GM21360 (cell line): ENCODE data around the gene GRAMD2A.
"Not testable (repeated sequence)": the region's sequence is repeated elsewhere in the genome, so short reads cannot be mapped to it uniquely, and the experiment has no call there.

Experiments
- ATAC-seq: cut with Tn5 transposase; IDR thresholded peaks from one replicate; pipeline ENCODE4 v1.9.1; 2021; ENCODE audit warnings: mild to moderate bottlenecking, moderate library complexity; ENCODE audit not compliant: unreplicated experiment

The GRAMD2A gene

DNA sequence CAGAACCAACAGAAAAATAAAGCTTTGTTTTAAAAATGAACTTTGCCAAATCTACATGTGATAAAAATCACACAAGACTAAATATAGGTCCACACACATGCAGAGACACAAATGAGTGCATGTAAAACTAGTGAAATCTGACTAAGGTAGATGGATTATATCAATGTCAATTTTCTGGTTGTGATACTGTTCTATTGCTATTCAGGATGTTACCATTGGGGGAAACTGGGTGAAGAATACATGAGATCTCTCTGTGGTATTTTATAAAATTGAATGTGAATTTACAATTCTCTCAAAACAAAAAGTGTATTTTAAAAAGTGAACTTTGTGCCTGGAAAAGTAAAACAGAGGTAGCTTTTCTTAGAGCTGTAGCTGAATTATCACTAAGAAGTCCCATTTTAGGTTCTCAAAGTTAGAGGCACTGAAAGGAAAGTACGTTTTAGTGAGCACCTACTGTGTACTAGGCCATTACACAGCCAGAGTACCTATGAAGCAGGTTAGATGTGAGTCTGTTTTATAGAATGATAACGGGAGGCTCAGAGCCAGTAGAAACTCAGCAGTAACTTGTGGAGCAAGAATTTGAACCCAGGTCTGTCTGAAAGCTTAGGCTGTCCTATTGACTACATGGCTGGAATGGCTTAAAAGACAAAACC, 8.2 kb downstream of the GRAMD2A start:
- no peak for ATAC-seq

DNA sequence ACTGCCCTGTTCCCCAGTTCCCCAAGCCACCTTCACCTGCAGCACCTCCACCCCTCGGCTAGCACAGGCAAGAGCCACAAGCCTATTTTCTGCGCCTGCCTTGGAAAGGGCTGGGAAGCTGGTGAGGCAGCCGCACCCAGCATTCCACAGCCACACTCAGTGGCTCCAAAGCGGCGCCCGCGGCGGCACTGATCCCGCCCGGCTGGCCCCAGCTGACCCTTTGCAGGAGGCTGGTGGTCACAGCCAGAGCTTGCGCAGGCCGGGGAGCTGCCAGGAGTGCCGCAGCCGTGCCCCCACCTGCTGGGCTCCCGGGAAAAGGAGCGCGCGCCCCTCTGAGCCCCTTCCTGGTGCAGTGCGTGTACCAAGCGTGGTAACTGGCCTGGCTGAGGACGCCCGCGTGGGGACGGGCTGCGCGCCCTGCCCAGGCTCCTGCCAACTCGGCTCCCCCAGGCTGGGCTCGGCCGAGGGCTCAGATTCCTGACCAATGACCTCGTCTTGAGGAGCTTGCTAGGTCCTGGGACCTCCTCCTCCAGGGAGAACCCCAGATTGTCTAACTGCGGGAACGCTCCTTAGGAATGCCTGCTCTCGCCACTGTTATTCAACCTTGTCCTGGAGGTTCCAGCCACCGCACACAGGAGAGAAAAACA, 13.3 kb downstream of the GRAMD2A start:
- ATAC-seq: no peak

DNA sequence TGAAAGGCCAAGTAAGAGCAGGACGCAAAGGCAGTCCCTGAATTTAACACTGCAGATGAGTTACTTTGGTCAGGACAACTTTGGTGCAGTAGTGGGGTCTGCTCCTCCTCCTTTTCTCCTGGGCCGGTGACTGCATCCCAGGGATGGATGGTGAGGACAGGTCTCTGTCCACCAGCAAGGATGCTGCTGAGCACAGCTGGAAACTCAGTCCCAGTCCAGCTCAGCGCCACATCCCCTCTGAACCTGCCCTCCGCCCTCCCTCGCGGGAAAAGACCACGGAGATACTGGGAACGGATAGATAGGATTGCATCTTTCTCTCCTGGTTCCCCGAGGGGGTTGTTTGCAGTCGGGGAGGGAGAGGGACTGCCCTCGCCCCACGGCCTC, 13.8 kb downstream of the GRAMD2A start:
- ATAC-seq: no peak

DNA sequence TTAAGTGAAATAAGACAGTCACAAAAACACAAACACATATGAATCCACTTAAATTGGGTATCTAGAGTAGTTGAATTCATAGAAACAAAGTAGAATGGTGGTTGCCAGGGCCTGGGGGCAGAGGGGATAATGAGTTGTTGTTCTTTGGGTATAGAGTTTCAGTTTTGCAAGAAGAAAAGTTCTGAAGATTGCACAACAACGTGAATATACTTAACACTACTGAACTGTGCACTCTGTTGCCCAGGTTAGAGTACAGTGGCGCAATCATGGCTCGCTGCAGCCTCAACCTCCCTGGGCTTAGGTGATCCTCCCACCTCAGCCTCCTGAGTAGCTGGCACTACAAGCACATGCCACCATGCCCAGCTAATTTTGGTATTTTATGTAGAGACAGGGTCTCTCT, 14.9 kb downstream of the GRAMD2A start:
- ATAC-seq: no peak

DNA sequence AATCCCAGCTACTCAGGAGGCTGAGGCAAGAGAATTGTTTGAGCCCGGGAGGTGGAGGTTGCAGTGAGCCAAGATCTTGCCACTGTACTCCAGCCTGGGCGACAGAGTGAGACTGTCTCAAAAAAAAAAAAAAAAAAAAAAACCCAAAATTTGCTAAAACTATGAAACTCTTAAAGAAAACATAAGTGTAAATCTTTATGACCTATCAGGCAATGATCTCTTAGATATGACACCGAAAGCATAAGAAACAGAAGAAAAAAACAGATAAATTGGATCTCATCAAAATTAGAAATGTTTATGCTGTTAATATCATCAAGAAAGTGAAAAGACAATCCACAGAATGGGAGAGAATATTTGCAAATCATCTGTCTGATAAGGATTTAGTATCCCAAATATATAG, 15.3 kb downstream of the GRAMD2A start:
- ATAC-seq: no peak

DNA sequence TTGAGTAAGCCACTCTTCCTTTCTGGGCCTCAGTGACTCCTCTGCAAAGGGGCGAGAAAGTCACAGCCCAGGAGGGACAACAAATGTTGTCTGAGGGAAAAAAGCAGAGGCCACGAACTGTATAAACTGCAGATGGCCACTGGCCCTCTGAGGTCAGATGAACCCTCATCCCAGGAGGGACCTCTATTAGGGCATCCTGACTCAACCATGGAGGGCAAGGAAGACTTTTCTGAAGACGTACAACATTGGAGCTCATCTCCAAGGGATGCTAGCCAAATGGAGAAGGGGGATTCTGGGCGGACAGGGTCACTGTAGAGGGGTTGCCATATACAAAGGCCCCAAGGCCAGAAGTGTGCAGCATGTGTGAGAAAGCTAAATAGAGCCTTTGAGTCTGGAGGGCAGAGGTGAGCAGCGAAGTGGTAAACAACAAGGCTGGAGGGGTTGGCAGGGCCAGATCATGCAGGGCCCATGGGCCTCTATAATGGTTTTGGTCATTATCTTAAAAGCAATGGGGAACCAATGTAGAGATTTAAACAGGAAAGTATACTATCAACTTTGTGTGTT, 16.7 kb downstream of the GRAMD2A start:
- no peak for ATAC-seq

DNA sequence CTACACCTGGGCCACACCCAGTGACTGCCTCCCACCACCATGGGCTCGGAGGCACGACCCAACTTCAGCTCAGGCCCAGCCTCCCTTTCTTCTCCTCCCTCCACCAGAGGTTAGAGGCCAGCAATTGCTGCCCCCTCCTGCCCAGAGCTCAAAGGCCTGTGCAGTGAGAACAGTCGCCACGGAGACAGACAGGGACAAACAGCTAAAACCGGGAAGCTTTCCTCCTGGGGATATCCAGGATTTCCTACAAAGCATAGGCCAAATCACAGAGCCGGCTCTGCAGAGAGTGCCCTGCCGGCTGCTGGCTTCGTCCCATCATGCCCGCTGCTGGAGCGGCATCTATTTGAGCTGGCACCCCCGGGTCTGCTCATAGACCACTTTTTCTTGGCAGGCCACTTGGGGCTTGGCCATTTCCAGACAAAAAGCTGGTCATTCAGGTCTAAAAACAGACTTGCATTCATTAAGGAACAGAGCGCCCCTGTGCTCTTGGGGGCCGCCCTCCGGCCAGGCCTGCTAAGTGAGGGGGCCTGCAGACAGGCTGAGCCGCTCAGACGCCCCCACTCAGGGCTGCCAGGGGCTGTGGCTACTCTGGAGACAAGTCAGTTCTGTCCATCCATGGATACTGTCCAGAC, 17.5 kb downstream of the GRAMD2A start:
- no peak for ATAC-seq

DNA sequence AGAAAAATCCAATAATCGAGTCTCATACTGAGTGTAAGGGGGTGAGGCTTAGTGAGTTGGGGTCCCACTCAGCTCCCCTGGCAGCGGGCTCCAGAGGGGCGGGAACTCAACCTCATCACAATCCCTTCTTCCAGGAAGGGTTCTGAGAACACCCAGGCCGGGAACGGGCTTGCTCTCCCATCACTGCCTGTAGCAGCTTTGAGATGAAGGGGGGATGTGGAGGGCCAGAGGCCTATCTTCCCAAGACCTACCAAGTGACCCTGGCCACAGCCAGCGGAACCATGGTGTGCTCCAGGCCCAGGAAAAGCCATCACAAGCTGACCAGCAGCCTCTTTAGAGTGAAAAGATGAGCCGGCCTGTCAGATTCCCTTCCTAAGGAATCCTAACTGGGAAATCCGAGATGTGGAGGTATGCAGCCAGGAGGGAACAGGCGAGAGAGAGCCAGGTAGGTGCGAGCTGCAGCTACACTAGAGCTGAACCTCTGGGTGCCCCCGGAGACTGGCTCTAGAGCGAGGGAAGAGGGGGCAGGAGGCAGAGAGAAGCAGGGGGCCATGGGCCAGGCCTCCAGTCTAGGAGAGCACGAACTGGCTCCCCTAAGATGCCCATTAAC, 18.5 kb downstream of the GRAMD2A start:
- ATAC-seq: no peak

DNA sequence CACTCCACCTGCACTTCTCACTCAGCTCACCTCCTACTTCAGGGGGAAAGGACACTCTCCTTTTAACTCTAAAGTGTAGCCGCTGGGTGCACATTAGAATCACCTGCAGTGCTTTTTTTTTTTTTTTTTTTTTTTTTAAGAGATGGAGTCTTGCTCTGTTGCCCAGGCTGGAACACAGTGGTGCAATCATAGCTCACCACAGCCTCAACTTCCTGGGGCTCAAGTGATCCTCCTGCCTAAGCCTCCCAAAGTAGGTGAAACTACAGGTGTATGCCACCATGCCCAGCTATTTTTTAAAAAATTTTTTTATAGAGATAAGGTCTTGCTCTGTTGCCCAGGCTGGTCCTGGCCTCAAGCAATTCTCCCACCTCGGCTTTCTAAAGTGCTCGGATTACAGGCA, 20.8 kb downstream of the GRAMD2A start:
- ATAC-seq: no peak

DNA sequence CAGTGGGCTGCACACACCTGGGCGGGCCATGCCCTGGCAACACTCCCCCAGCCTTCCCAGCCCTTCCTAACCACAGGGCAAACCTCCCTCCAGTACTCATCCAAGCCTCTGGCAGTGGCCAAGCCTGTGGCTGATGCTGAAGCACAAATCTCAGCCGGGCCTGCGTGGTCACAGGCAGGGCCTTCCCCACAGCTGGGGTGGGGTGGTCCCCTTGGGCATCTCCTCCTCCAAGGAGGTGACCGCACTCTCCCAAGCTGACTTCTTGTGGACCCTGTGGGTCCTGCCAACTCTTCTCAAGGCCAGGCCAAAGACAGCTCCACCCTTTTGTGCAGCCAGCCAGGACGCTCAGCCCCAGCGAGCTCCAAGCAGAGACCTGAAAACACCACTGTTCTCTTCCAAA, 21.4 kb downstream of the GRAMD2A start:
- no peak for ATAC-seq

DNA sequence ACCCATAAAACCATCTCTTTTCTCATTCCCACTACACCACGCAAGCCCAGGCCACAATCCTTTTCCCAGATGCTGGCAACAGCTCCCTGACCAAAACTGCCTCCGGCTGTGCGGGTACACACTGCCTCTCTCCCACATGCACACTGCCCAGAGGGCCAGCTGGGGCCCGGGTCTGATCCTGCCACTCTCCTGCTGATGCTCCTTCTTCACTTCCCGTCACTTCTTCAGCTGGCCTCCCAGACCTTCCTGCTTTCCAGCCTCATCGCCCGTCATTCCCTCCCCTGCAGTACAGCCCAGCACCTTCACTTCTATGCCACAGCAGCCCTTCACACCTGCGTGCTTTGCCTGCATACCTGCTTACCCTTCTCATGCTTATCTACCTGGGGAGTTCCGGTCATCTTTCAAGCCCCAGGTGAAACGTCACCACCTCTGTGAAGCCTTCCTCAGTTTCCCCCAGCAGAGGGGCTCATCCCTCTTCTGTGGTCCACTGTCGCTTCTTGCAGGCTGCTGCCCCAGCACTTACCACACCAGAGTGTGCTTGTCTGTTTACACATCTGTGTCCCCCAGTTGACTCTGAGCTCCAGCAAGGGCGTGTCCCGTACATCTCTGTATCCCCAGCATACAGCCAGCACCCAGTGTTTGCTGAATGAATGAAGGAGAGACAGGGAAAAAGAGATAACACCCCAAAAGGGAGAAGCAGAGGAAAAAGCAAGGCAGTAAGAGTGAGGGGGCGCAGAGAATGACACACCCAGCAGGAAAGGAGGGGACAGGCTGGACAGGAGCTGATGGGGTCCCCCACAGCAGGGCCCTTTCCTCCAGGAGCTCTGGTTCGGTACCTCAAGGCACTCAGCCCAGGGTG, 22.2 kb downstream of the GRAMD2A start:
- ATAC-seq: no peak

DNA sequence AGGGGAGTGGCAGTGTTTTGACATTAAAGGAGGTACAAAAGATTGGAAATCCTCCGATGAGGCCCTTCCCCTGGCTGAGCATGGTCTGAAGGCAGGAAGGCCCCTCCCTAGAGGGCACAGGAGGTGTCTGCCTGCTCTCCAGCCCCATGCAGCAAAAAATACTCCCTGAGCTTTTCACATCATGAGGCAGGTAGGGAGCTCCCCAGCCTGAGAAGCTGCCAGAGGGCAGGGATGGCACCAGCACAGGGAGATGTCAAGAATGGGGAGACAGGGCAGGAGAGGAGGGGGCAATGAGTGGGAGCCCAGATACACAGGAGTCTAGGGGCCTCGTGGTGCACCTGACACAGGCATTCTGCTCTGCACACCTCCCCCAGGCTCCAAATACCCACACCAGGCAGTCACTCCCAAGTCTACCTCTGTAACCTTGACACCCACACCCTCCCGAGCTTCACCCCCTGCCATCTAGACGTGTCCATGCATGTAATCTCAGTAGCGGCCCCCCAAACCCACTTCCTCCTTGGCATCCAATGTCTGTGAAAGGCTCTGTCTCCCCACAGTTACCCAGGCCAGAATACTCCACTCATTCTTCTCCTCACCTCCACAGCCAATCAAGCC, 22.9 kb downstream of the GRAMD2A start:
- no peak for ATAC-seq

DNA sequence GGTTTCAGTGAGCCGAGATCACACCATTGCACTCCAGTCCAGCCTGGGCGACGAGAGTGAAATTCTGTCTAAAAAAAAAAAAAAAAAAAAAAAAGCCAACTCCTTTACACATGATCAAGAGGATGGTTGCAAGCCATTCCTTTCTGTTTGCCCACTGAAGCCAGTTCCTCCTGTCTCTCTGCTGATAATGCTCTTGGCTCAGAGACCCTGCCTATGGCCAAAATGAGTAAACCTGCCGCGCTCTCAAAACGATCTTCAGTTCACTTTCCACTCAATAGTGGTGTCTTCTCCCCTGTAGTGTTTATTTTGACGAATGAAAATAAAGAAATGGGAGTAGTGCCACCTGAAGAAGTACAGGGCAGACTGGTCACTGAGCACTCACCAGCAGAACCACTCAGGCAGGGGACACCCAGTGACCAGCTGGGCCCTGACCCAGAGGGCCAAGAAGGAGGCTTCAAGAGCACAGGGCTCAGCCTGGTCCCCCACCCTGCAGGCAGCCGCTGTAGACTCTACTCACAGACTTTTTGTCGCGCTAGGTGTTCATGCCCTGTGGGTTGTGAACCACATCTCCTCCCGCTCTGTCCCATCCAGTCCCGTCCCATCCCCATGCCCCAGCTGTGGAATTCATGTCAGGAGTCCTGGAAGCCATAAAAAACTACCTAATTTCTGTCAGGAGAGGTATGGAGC, 23.6 kb downstream of the GRAMD2A start:
- ATAC-seq: no peak

DNA sequence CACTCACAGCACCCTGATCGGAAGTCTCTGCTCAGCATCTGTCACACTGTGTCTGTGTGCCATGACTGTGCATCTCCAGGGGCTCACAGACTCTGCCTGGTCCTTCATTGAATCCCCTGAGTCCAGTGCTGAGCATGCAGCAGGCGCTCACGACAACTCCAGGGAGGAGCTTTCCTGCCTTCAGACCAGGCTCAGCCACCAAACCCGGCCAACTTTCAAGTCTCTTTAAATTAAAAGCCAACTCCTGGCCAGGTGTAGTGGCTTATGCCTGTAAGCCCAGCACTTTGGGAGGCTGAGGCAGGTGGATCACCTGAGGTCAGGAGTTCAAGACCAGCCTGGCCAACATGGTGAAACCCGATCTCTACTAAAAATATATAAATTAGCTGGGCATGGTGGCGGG, 24.2 kb downstream of the GRAMD2A start:
- ATAC-seq: no peak

DNA sequence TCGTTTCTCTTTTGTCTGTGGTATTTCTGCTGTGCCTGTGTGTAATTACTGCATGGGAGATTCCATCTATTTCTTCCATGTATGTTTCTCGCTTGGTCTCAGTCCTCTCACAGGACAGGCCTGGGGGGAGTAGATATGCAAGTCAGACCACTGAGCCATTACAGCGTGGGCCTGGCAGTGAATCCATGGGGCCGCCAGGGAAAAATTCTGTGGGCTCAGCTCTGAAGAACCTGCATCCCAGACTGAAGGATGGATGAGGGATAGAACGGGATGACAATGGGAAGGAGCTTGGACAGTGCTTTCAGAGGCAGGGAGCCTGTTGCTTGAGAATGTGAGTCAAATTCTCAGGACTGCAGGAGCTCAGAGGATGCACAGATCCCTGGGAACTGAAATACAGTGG, 24.8 kb downstream of the GRAMD2A start:
- ATAC-seq: no peak

DNA sequence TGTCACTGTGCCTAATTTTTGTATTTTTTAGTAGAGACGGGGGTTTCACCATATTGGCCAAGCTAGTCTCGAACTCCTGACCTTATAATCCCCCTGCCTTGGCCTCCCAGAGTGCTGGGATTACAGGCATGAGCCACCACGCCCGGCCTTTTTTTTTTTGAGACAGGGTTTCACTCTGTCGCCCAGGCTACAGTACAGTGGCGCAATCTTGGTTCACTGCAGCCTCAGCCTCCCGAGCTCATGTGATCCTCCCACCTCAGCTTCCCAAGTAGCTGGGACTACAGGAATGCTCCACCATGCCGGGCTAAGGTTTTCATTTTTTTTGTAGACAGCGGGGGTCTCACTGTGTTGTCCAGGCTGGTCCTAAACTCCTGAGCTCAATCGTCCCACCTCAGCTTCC, 25.6 kb downstream of the GRAMD2A start:
- ATAC-seq: not testable (repeated sequence)

DNA sequence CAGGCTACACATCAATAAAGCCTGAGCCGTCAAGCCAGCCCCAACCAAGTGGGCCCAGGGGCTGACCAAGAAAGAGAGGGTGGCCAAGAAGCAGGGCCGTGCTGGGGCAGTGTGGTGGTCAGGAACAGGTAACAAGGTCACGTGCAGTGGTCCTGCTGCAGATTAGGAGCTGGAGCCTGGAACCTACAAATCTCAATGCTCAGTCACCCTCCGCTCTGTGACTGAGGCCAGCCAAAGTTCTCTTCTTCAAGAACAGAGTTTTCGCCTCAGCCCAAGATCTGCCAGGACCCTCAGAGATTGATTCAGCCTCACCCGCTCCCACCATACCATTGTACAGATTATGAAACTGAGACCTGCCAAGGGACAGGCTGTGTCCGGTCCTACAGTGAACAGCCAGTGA, 26.9 kb downstream of the GRAMD2A start:
- ATAC-seq: no peak

DNA sequence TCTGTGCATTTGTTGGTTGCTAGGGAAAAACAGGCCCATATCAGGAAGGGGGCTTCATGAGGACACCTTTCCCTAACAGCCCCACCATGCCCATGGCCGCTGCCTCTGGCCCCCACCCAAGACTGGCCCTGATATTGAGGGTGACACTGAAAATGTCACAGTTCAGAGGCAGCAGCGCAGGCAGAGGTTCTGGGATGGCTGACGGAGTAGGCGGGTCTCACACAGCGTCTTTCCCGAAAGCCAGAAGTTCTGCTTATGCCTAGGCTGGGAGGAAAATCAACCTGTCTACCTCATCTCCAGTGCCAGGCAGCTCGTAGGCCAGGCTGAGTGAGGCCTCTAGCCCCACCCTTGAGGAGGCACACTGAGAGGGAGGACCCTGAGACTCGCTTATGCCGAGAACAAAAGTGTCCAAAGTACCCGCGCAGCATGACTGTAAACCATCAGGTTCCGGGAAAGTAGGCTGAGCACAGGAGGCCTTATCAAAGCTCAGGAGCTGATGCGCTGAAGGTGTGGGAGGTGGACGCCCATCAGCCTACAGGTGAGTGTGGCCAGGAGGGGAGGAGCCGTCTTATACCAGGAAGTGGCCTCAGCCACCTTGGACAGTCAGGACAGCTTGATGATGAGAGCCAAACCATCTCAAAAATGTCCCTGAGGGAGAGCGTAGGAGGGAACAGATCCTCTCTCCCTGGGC, 27.5 kb downstream of the GRAMD2A start:
- no peak for ATAC-seq

DNA sequence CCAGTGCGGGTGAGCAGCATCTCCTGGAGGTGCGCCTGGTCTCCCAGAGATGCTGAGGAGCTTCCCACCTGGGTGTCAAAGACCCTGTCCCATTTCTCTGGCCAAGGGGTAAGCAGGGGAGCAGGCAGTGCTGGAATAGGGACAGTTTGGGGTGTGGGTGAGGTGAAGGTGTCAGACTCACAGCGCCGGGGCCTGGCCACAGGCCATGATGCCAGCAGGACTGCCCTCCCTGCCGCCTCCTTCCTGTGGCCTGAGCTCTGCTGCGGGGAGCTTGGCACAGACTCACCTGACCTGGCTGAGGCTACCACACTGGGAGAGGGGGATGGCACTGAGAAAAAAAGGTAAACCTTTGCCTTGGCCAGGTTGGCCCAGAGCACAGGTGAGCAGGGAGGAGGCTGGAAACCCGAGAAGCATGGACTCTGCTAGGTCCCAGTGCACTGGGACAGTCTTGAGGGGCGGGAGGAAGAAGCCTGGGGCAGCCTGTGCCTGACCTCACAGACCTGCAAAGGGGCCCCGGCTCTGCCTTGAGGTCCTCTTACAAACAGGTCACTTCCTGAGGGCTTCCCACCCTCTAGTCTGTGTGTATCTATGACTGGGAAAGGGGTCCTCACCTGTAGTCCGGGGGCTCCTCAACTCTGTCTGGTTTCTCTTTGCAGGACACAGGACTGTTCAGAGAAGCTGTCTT, 28.2 kb downstream of the GRAMD2A start:
- no peak for ATAC-seq
